ENCODE results near the gene THSD4. TPM values are rescaled to one million over a fixed set of nuclear protein-coding genes. Genes with fewer than 3 reads are reported as not detected.

The THSD4 gene
- total RNA-seq, 2 donors from 2014 or later: not detected

- no peak for ATAC-seq
- H3K27ac Mint-ChIP-seq: no peak overlapping the region
- no peak overlapping the region for H3K4me3 Mint-ChIP-seq
- H3K4me1 Mint-ChIP-seq (ENCODE audit: low read depth in 2 of 2): no peaks in the 10 kb centered on the region
- no peak for DNase-seq (ENCODE audit: low spot score)
- H3K9me3 Mint-ChIP-seq: no peaks in the 10 kb centered on the region
- no peaks in the 10 kb centered on the region for H3K36me3 Mint-ChIP-seq
- H3K27me3 Mint-ChIP-seq: peaks cover 24 to 48% of the 10 kb centered on the region in 2 donors
These were observed 26.6 kb upstream of the THSD4 start for GRCh38 chr15:71088683-71089082.

GRCh38 chr15:71089801-71090200 is 25.5 kb upstream of the THSD4 start:
- no peak for DNase-seq (ENCODE audit: low spot score)
- no peaks in the 10 kb centered on the region for H3K9me3 Mint-ChIP-seq
- ATAC-seq: no peak
- no peaks in the 10 kb centered on the region for H3K36me3 Mint-ChIP-seq
- H3K27ac Mint-ChIP-seq: no peak overlapping the region
- H3K4me1 Mint-ChIP-seq (ENCODE audit: low read depth in 2 of 2): no peaks in the 10 kb centered on the region
- H3K27me3 Mint-ChIP-seq: peaks cover 19 to 46% of the 10 kb centered on the region in 2 donors
- no peak overlapping the region for H3K4me3 Mint-ChIP-seq

- no peaks in the 10 kb centered on the region for H3K9me3 Mint-ChIP-seq
- DNase-seq (ENCODE audit: low spot score) (no peak), ATAC-seq (no peak)
- H3K4me3 Mint-ChIP-seq: no peak overlapping the region
- H3K4me1 Mint-ChIP-seq (ENCODE audit: low read depth in 2 of 2): no peaks in the 10 kb centered on the region
- H3K27ac Mint-ChIP-seq: no peak overlapping the region
- H3K27me3 Mint-ChIP-seq: peaks cover 16 to 35% of the 10 kb centered on the region in 2 donors
- no peaks in the 10 kb centered on the region for H3K36me3 Mint-ChIP-seq
These were observed 23.7 kb upstream of the THSD4 start for GRCh38 chr15:71091601-71092000.

GRCh38 chr15:71092056-71092600 is 23.1 kb upstream of the THSD4 start:
- H3K4me3 Mint-ChIP-seq: no peak overlapping the region
- no peak overlapping the region for H3K27ac Mint-ChIP-seq
- H3K4me1 Mint-ChIP-seq (ENCODE audit: low read depth in 2 of 2): no peaks in the 10 kb centered on the region
- H3K27me3 Mint-ChIP-seq: peaks cover 11 to 30% of the 10 kb centered on the region in 2 donors
- H3K9me3 Mint-ChIP-seq: no peaks in the 10 kb centered on the region
- no peaks in the 10 kb centered on the region for H3K36me3 Mint-ChIP-seq
- DNase-seq (ENCODE audit: low spot score) (no peak), ATAC-seq (no peak)

GRCh38 chr15:71093054-71094024 is 21.9 kb upstream of the THSD4 start:
- Mint-ChIP-seq H3K4me1 (ENCODE audit: low read depth in 2 of 2) (no peaks in the 10 kb centered on the region), H3K27ac (no peak overlapping the region), H3K9me3 (no peaks in the 10 kb centered on the region), H3K27me3 (peaks cover 7 to 21% of the 10 kb centered on the region in 2 donors), H3K36me3 (no peaks in the 10 kb centered on the region), H3K4me3 (no peak overlapping the region)
- DNase-seq (ENCODE audit: low spot score): no peak
- no peak for ATAC-seq

GRCh38 chr15:71094137-71094536 is 21.1 kb upstream of the THSD4 start:
- no peak overlapping the region for H3K27ac Mint-ChIP-seq
- ATAC-seq (no peak), DNase-seq (ENCODE audit: low spot score) (no peak)
- H3K36me3 Mint-ChIP-seq: no peaks in the 10 kb centered on the region
- no peak overlapping the region for H3K4me3 Mint-ChIP-seq
- H3K9me3 Mint-ChIP-seq: no peaks in the 10 kb centered on the region
- no peaks in the 10 kb centered on the region for H3K4me1 Mint-ChIP-seq (ENCODE audit: low read depth in 2 of 2)
- H3K27me3 Mint-ChIP-seq: peaks cover 6 to 13% of the 10 kb centered on the region in 2 donors

GRCh38 chr15:71096676-71097075 is 18.6 kb upstream of the THSD4 start:
- no peak for ATAC-seq
- no peak overlapping the region for H3K27ac Mint-ChIP-seq
- H3K36me3 Mint-ChIP-seq: no peaks in the 10 kb centered on the region
- peaks cover 6 to 13% of the 10 kb centered on the region in 2 donors for H3K27me3 Mint-ChIP-seq
- no peak for DNase-seq (ENCODE audit: low spot score)
- H3K4me1 Mint-ChIP-seq (ENCODE audit: low read depth in 2 of 2): no peaks in the 10 kb centered on the region
- no peak overlapping the region for H3K4me3 Mint-ChIP-seq
- H3K9me3 Mint-ChIP-seq: no peaks in the 10 kb centered on the region

GRCh38 chr15:71097890-71098289 is 17.4 kb upstream of the THSD4 start:
- DNase-seq (ENCODE audit: low spot score): no peak
- Mint-ChIP-seq H3K4me3 (no peak overlapping the region), H3K9me3 (no peaks in the 10 kb centered on the region), H3K27ac (no peak overlapping the region), H3K4me1 (ENCODE audit: low read depth in 2 of 2) (no peaks in the 10 kb centered on the region), H3K36me3 (no peaks in the 10 kb centered on the region), H3K27me3 (peaks cover 5 to 6% of the 10 kb centered on the region in 2 donors)
- ATAC-seq: no peak

- DNase-seq (ENCODE audit: low spot score) (no peak), ATAC-seq (no peak)
- Mint-ChIP-seq H3K4me3 (no peak overlapping the region), H3K27me3 (peaks cover 5 to 9% of the 10 kb centered on the region in 2 donors), H3K9me3 (no peaks in the 10 kb centered on the region), H3K27ac (no peak overlapping the region), H3K36me3 (no peaks in the 10 kb centered on the region), H3K4me1 (ENCODE audit: low read depth in 2 of 2) (no peaks in the 10 kb centered on the region)
These were observed 16.4 kb upstream of the THSD4 start for GRCh38 chr15:71098920-71099319.

- DNase-seq (ENCODE audit: low spot score) (no peak), ATAC-seq (no peak)
- peaks cover 18 to 20% of the 10 kb centered on the region in 2 donors for H3K27me3 Mint-ChIP-seq
- H3K27ac Mint-ChIP-seq: no peak overlapping the region
- H3K4me3 Mint-ChIP-seq: no peak overlapping the region
- H3K4me1 Mint-ChIP-seq (ENCODE audit: low read depth in 2 of 2): no peaks in the 10 kb centered on the region
- H3K9me3 Mint-ChIP-seq: no peaks in the 10 kb centered on the region
- no peaks in the 10 kb centered on the region for H3K36me3 Mint-ChIP-seq
These were observed 12.1 kb upstream of the THSD4 start for GRCh38 chr15:71103102-71103676.

GRCh38 chr15:71104636-71105035 is 10.6 kb upstream of the THSD4 start:
- Mint-ChIP-seq H3K4me1 (ENCODE audit: low read depth in 2 of 2) (no peaks in the 10 kb centered on the region), H3K27ac (no peak overlapping the region), H3K9me3 (no peaks in the 10 kb centered on the region), H3K4me3 (no peak overlapping the region), H3K27me3 (peaks cover 18 to 20% of the 10 kb centered on the region in 2 donors), H3K36me3 (no peaks in the 10 kb centered on the region)
- DNase-seq (ENCODE audit: low spot score) (no peak), ATAC-seq (no peak)

- ATAC-seq (no peak), DNase-seq (ENCODE audit: low spot score) (no peak)
- H3K9me3 Mint-ChIP-seq: no peaks in the 10 kb centered on the region
- H3K27ac Mint-ChIP-seq: no peak overlapping the region
- peaks cover 21 to 24% of the 10 kb centered on the region in 2 donors for H3K27me3 Mint-ChIP-seq
- H3K4me3 Mint-ChIP-seq: no peak overlapping the region
- H3K4me1 Mint-ChIP-seq (ENCODE audit: low read depth in 2 of 2): no peaks in the 10 kb centered on the region
- no peaks in the 10 kb centered on the region for H3K36me3 Mint-ChIP-seq
These were observed 9.8 kb upstream of the THSD4 start for GRCh38 chr15:71105444-71105843.

GRCh38 chr15:71106802-71107500 is 8.3 kb upstream of the THSD4 start:
- ATAC-seq: no peak
- no peak overlapping the region for H3K4me3 Mint-ChIP-seq

GRCh38 chr15:71107501-71107815 is 7.8 kb upstream of the THSD4 start:
- Mint-ChIP-seq H3K27me3 (peaks cover 28 to 30% of the 10 kb centered on the region in 2 donors), H3K4me3 (no peak overlapping the region), H3K9me3 (no peaks in the 10 kb centered on the region), H3K4me1 (ENCODE audit: low read depth in 2 of 2) (no peaks in the 10 kb centered on the region), H3K36me3 (no peaks in the 10 kb centered on the region), H3K27ac (no peak overlapping the region)
- ATAC-seq (no peak), DNase-seq (ENCODE audit: low spot score) (no peak)

More at GRCh38 chr15:71106802-71107500, 8.3 kb upstream of the THSD4 start:
- peaks cover 28 to 30% of the 10 kb centered on the region in 2 donors for H3K27me3 Mint-ChIP-seq
- no peak for DNase-seq (ENCODE audit: low spot score)
- H3K27ac Mint-ChIP-seq: no peak overlapping the region
- no peaks in the 10 kb centered on the region for H3K4me1 Mint-ChIP-seq (ENCODE audit: low read depth in 2 of 2)
- H3K36me3 Mint-ChIP-seq: no peaks in the 10 kb centered on the region
- H3K9me3 Mint-ChIP-seq: no peaks in the 10 kb centered on the region

All from natural killer cell treated with Interleukin-12 subunit alpha and Interleukin-12 subunit beta and Interleukin-15 and Interleukin-18, amount 100 ng/mL, for 72 hours (primary cell).